GM18951 (cell line): ENCODE measurements around the gene DNAJC11.

ENCODE experiments used
- POLR2A ChIP-seq: IDR thresholded peaks from 4 replicates; pipeline ENCODE4 v1.6.1; 2011; ENCODE audit warnings: mild to moderate bottlenecking; ENCODE audit not compliant: insufficient read length, insufficient read depth; ENCODE audit errors: extremely low read depth
- in situ Hi-C: fragments of 300-500 bp; cut with MboI; formaldehyde crosslinking; loops from one replicate; pipeline ENCODE4 v1.12.0; 2022; ENCODE audit warnings: low sequenced_read_pairs, mixed read lengths, inconsistent platforms; ENCODE audit not compliant: unreplicated experiment

DNAJC11 gene

GRCh38 chr1:6622396-6623152, 79.0 kb downstream of the DNAJC11 start:
- TF ChIP-seq POLR2A = no peak
- in situ Hi-C loops = no loop called here

GRCh38 chr1:6621429-6622391, 79.9 kb downstream of the DNAJC11 start:
- in situ Hi-C loops = no loop called here
- TF ChIP-seq POLR2A = no peak

GRCh38 chr1:6619045-6619444, 82.6 kb downstream of the DNAJC11 start:
- in situ Hi-C loops = no loop called here

GRCh38 chr1:6614929-6615785, 86.5 kb downstream of the DNAJC11 start:
- in situ Hi-C loops = no loop called here

More at GRCh38 chr1:6619045-6619444, 82.6 kb downstream of the DNAJC11 start:
- no peak for TF ChIP-seq POLR2A

GRCh38 chr1:6614019-6614928, 87.3 kb downstream of the DNAJC11 start:
- in situ Hi-C loops = no loop called here
- TF ChIP-seq POLR2A = peak; percentile 22

More at GRCh38 chr1:6614929-6615785, 86.5 kb downstream of the DNAJC11 start:
- TF ChIP-seq POLR2A = no peak

GRCh38 chr1:6613361-6614018, 88.1 kb downstream of the DNAJC11 start, which contains the start of gene PHF13:
TSS of gene PHF13 (plus strand) at chr1:6613731. CDS start at chr1:6614067, 336 bp downstream.
- in situ Hi-C loops = no loop called here

GRCh38 chr1:6612641-6613360, 88.8 kb downstream of the DNAJC11 start:
- in situ Hi-C loops = no loop called here
- TF ChIP-seq POLR2A = no peak

More at GRCh38 chr1:6613361-6614018, 88.1 kb downstream of the DNAJC11 start, which contains the start of gene PHF13:
- peak; percentile 53 for TF ChIP-seq POLR2A

- in situ Hi-C loops = no loop called here
- TF ChIP-seq POLR2A = no peak
These were observed 97.6 kb downstream of the DNAJC11 start for GRCh38 chr1:6603915-6604558.

- TF ChIP-seq POLR2A = peak; percentile 11
- in situ Hi-C loops = no loop called here
These were observed 98.2 kb downstream of the DNAJC11 start for GRCh38 chr1:6603238-6603914.
